H9 (cell line): Measurements from ENCODE around the gene DENND6B. TPM values are rescaled to one million over a fixed set of nuclear protein-coding genes. Genes with fewer than 3 reads are reported as not detected.

ENCODE experiments used
- DNase-seq: peaks from one replicate; pipeline ENCODE4 v3.0.0-alpha.2; 2017
- H2AFZ ChIP-seq: one replicate; pipeline ENCODE4 v1.6.1; 2013; ENCODE audit warnings: mild to moderate bottlenecking, low read length, control low read depth, moderate library complexity
- H2AK5ac ChIP-seq: 2 replicates; pipeline ENCODE4 v1.6.1; 2013; ENCODE audit warnings: low read length, control low read depth, mixed read lengths; ENCODE audit not compliant: insufficient read length
- H2BK120ac ChIP-seq: one replicate; pipeline ENCODE4 v1.6.1; 2013; ENCODE audit warnings: low read depth, mild to moderate bottlenecking, low read length, control low read depth, inconsistent platforms; ENCODE audit not compliant: poor library complexity, severe bottlenecking
- H2BK12ac ChIP-seq: 2 replicates; pipeline ENCODE4 v1.6.1; 2013; ENCODE audit warnings: low read length, control low read depth, mixed read lengths, low read depth; ENCODE audit not compliant: insufficient read length
- H2BK15ac ChIP-seq: 2 replicates; pipeline ENCODE4 v1.6.1; 2013; ENCODE audit warnings: low read depth, low read length, control low read depth
- H2BK20ac ChIP-seq: one replicate; pipeline ENCODE4 v1.6.1; 2013; ENCODE audit warnings: low read depth, mild to moderate bottlenecking, low read length, control low read depth, inconsistent platforms; ENCODE audit not compliant: poor library complexity, severe bottlenecking
- H2BK5ac ChIP-seq: 2 replicates; pipeline ENCODE4 v1.6.1; 2013; ENCODE audit warnings: low read length, control low read depth, mixed read lengths; ENCODE audit not compliant: insufficient read length
- H3K14ac ChIP-seq: 2 replicates; pipeline ENCODE4 v1.6.1; 2013; ENCODE audit warnings: low read length, control low read depth; ENCODE audit not compliant: insufficient read depth
- H3K18ac ChIP-seq: 2 replicates; pipeline ENCODE4 v1.6.1; 2013; ENCODE audit warnings: low read depth, mild to moderate bottlenecking, mixed read lengths, low read length, control low read depth; ENCODE audit not compliant: insufficient read length
- H3K23ac ChIP-seq: 2 replicates; pipeline ENCODE4 v1.6.1; 2013; ENCODE audit warnings: low read length, control low read depth, mixed read lengths, low read depth; ENCODE audit not compliant: insufficient read length
- H3K23me2 ChIP-seq: 2 replicates; pipeline ENCODE4 v1.6.1; 2013; ENCODE audit warnings: low read depth, mild to moderate bottlenecking, mixed read lengths, low read length, control low read depth; ENCODE audit not compliant: insufficient read length, poor library complexity, severe bottlenecking
- H3K27ac ChIP-seq: 2 replicates; pipeline ENCODE4 v1.5.1; 2013; ENCODE audit warnings: low read length, control low read depth, mixed read lengths, low read depth; ENCODE audit not compliant: insufficient read length
- H3K27me3 ChIP-seq: 2 replicates; pipeline ENCODE4 v1.6.1; 2013; ENCODE audit warnings: low read length, control low read depth, inconsistent platforms; ENCODE audit not compliant: insufficient read depth
- H3K4ac ChIP-seq: 2 replicates; pipeline ENCODE4 v1.6.1; 2013; ENCODE audit warnings: low read depth, mild to moderate bottlenecking, control low read depth, inconsistent platforms, low read length, moderate library complexity
- H3K4me1 ChIP-seq: 2 replicates; pipeline ENCODE4 v1.6.1; 2013; ENCODE audit warnings: low read length, control low read depth, inconsistent platforms; ENCODE audit not compliant: insufficient read depth
- H3K4me2 ChIP-seq: 2 replicates; pipeline ENCODE4 v1.6.1; 2013; ENCODE audit warnings: low read length, control low read depth, mixed read lengths; ENCODE audit not compliant: insufficient read length, insufficient read depth
- H3K56ac ChIP-seq: 2 replicates; pipeline ENCODE4 v1.6.1; 2013; ENCODE audit warnings: low read depth, mild to moderate bottlenecking, mixed read lengths, low read length, control low read depth; ENCODE audit not compliant: insufficient read length
- H3K79me1 ChIP-seq: 2 replicates; pipeline ENCODE4 v1.6.1; 2013; ENCODE audit warnings: low read depth, mild to moderate bottlenecking, moderate library complexity, low read length, control low read depth, inconsistent platforms; ENCODE audit not compliant: insufficient read depth, poor library complexity, severe bottlenecking
- H3K79me2 ChIP-seq: 2 replicates; pipeline ENCODE4 v1.6.1; 2013; ENCODE audit warnings: low read length, control low read depth, inconsistent platforms; ENCODE audit not compliant: insufficient read depth
- H3K9ac ChIP-seq: 2 replicates; pipeline ENCODE4 v1.6.1; 2013; ENCODE audit warnings: low read length, control low read depth, mixed read lengths; ENCODE audit not compliant: insufficient read length; ENCODE audit errors: extremely low read depth
- H3K9me3 ChIP-seq: one replicate; pipeline ENCODE4 v1.6.1; 2013; ENCODE audit warnings: low read depth, low read length, inconsistent platforms; ENCODE audit not compliant: control insufficient read depth
- H3T11ph ChIP-seq: one replicate; pipeline ENCODE4 v1.6.1; 2013; ENCODE audit warnings: mild to moderate bottlenecking, low read length, control low read depth, inconsistent platforms
- H4K20me1 ChIP-seq: one replicate; pipeline ENCODE4 v1.6.1; 2013; ENCODE audit not compliant: control insufficient read depth, insufficient read length, insufficient read depth
- H4K5ac ChIP-seq: 2 replicates; pipeline ENCODE4 v1.6.1; 2013; ENCODE audit warnings: low read depth, mild to moderate bottlenecking, mixed read lengths, low read length, control low read depth; ENCODE audit not compliant: insufficient read length
- H4K8ac ChIP-seq: replicated peaks from 2 replicates; pipeline ENCODE4 v1.6.1; 2013; ENCODE audit warnings: low read length, control low read depth, mixed read lengths, low read depth; ENCODE audit not compliant: insufficient read length
- H4K91ac ChIP-seq: 2 replicates; pipeline ENCODE4 v1.6.1; 2013; ENCODE audit warnings: low read depth, mild to moderate bottlenecking, moderate library complexity, mixed read lengths, low read length, control low read depth; ENCODE audit not compliant: insufficient read length
- H3K27ac Mint-ChIP-seq, 3 experiments: 2 replicates in 2 of 3; 3 replicates in 1 of 3; pipeline ENCODE4 v1.8.0; 2020 to 2021; ENCODE audit warnings: mixed read lengths in 3 of 3, mild to moderate bottlenecking in 1 of 3, moderate library complexity in 1 of 3
- H3K27me3 Mint-ChIP-seq: 2 replicates; pipeline ENCODE4 v1.8.0; 2021; ENCODE audit warnings: low read depth, mild to moderate bottlenecking, moderate library complexity, mixed read lengths
- H3K36me3 Mint-ChIP-seq, 3 experiments: 2 replicates in 2 of 3; 3 replicates in 1 of 3; pipeline ENCODE4 v1.8.0; 2020 to 2021; ENCODE audit warnings: low read depth in 3 of 3, mixed read lengths in 3 of 3; ENCODE audit not compliant: insufficient read depth in 1 of 3
- H3K4me1 Mint-ChIP-seq, 2 experiments: 2 replicates each; pipeline ENCODE4 v1.8.0; 2020; ENCODE audit warnings: mixed read lengths in 2 of 2
- H3K4me3 Mint-ChIP-seq, 2 experiments: 2 replicates in 1 of 2; 3 replicates in 1 of 2; pipeline ENCODE4 v1.8.0; 2020 to 2021; ENCODE audit warnings: mild to moderate bottlenecking in 2 of 2, mixed read lengths in 2 of 2, moderate library complexity in 1 of 2
- H3K9me3 Mint-ChIP-seq, 2 experiments: 2 replicates in 1 of 2; 3 replicates in 1 of 2; pipeline ENCODE4 v1.8.0; 2020; ENCODE audit warnings: mild to moderate bottlenecking in 2 of 2, mixed read lengths in 2 of 2, moderate library complexity in 1 of 2
- WGBS: extraction: QIAGEN DNeasy Blood & Tissue Kit; methylation state at CpG from one replicate; pipeline ENCODE4 v1.1.7; 2013; ENCODE audit warnings: missing lambda C conversion rate, low lambda C conversion rate, mixed read lengths; ENCODE audit not compliant: insufficient read length; ENCODE audit errors: extremely low coverage; 5-methylcytosine and 5-hydroxymethylcytosine counted together
- total RNA-seq: library from RNA; stranded (reverse); gene quantifications from 2 replicates; pipeline ENCODE4 v1.2.1, GENCODE V29; 2021
- TF ChIP-seq, protein P1 (sequence below): fragments of 200-600 bp; sonication (generic); conservative IDR thresholded peaks from 3 replicates; pipeline ENCODE4 v1.8.0; 2021; ENCODE audit warnings: antibody characterized with exemption, mild to moderate bottlenecking

DENND6B gene
- total RNA-seq, 1 experiment from 2014 or later: 1.5 TPM

GRCh38 chr22:50278461-50278860 lies 48.4 kb downstream of the DENND6B start:
- no peaks in the 10 kb centered on the region for H3K4me1 ChIP-seq
- H2BK5ac ChIP-seq: no peak overlapping the region
- peaks cover 8 to 13% of the 10 kb centered on the region in 2 experiments for H3K9me3 Mint-ChIP-seq
- no peak overlapping the region for H3K27ac Mint-ChIP-seq
- no peak overlapping the region for H3K23ac ChIP-seq
- no peak for DNase-seq
- no peak overlapping the region for H2AK5ac ChIP-seq
- H3K79me1 ChIP-seq: no peaks in the 10 kb centered on the region
- H3T11ph ChIP-seq: no peak overlapping the region
- no peak overlapping the region for H3K4ac ChIP-seq
- H2AFZ ChIP-seq: no peak overlapping the region
- no peak overlapping the region for H3K14ac ChIP-seq
- H2BK15ac ChIP-seq: no peak overlapping the region
- H3K18ac ChIP-seq: no peak overlapping the region
- no peaks in the 10 kb centered on the region for H3K27me3 ChIP-seq
- H3K27ac ChIP-seq: no peak overlapping the region
- H3K36me3 Mint-ChIP-seq: peaks cover 41 to 71% (median 67%) of the 10 kb centered on the region in 3 experiments
- H3K79me2 ChIP-seq: no peaks in the 10 kb centered on the region
- H3K23me2 ChIP-seq: peaks cover 3% of the 10 kb centered on the region
- no peak overlapping the region for H2BK20ac ChIP-seq
- no peak overlapping the region for H3K4me3 Mint-ChIP-seq
- no peak overlapping the region for H3K56ac ChIP-seq
- no peak overlapping the region for H2BK120ac ChIP-seq
- H4K20me1 ChIP-seq: no peaks in the 10 kb centered on the region
- no CpG with 5 or more reads among the region's 21 CpGs for WGBS
- no peak overlapping the region for H4K5ac ChIP-seq
- TF ChIP-seq, protein P1, sequence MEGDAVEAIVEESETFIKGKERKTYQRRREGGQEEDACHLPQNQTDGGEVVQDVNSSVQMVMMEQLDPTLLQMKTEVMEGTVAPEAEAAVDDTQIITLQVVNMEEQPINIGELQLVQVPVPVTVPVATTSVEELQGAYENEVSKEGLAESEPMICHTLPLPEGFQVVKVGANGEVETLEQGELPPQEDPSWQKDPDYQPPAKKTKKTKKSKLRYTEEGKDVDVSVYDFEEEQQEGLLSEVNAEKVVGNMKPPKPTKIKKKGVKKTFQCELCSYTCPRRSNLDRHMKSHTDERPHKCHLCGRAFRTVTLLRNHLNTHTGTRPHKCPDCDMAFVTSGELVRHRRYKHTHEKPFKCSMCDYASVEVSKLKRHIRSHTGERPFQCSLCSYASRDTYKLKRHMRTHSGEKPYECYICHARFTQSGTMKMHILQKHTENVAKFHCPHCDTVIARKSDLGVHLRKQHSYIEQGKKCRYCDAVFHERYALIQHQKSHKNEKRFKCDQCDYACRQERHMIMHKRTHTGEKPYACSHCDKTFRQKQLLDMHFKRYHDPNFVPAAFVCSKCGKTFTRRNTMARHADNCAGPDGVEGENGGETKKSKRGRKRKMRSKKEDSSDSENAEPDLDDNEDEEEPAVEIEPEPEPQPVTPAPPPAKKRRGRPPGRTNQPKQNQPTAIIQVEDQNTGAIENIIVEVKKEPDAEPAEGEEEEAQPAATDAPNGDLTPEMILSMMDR: no peak
- H3K27me3 Mint-ChIP-seq: peaks cover 2% of the 10 kb centered on the region; the same call in 1 of the 2 replicates
- no peak overlapping the region for H3K9ac ChIP-seq
- H3K9me3 ChIP-seq: no peaks in the 10 kb centered on the region
- no peak overlapping the region for H3K4me2 ChIP-seq
- no peak overlapping the region for H2BK12ac ChIP-seq
- no peak overlapping the region for H4K8ac ChIP-seq
- peaks cover 0 to 3% of the 10 kb centered on the region in 2 experiments; a peak in 1 of 4 replicates for H3K4me1 Mint-ChIP-seq
- H4K91ac ChIP-seq: no peak overlapping the region
